Hepatocyte (in vitro differentiated cells): Measurements from ENCODE around the gene CPT2. TPM values are rescaled to one million over a fixed set of nuclear protein-coding genes. Genes with fewer than 3 reads are reported as not detected.
"Not testable (repeated sequence)": the region's sequence is repeated elsewhere in the genome, so short reads cannot be mapped to it uniquely, and the experiment has no call there.

Source experiments
- DNase-seq: peaks from one replicate; pipeline ENCODE4 v3.0.0-alpha.2; 2016; ENCODE audit warnings: low spot score
- H2AFZ ChIP-seq: fragments of 200-600 bp; sonication (generic); 2 replicates; pipeline ENCODE4 v1.6.0; 2016; ENCODE audit warnings: antibody characterized with exemption, mild to moderate bottlenecking
- H3K27ac ChIP-seq: fragments of 200-600 bp; sonication (generic); 2 replicates; pipeline ENCODE4 v1.5.1; 2016; ENCODE audit warnings: mild to moderate bottlenecking
- H3K27me3 ChIP-seq: fragments of 200-600 bp; sonication (generic); 2 replicates; pipeline ENCODE4 v1.6.1; 2016
- H3K36me3 ChIP-seq: fragments of 200-600 bp; sonication (generic); replicated peaks from 2 replicates; pipeline ENCODE4 v1.5.1; 2016; ENCODE audit warnings: low read depth; ENCODE audit not compliant: insufficient read depth
- H3K4me1 ChIP-seq: fragments of 200-600 bp; sonication (generic); 2 replicates; pipeline ENCODE4 v1.5.1; 2016; ENCODE audit warnings: mild to moderate bottlenecking, moderate library complexity; ENCODE audit not compliant: insufficient read depth
- H3K4me2 ChIP-seq: fragments of 200-600 bp; sonication (generic); 2 replicates; pipeline ENCODE4 v1.6.0; 2016
- H3K4me3 ChIP-seq: fragments of 200-600 bp; sonication (generic); 2 replicates; pipeline ENCODE4 v1.5.1; 2016; ENCODE audit warnings: mild to moderate bottlenecking
- H3K79me2 ChIP-seq: fragments of 200-600 bp; sonication (generic); 2 replicates; pipeline ENCODE4 v1.6.0; 2017; ENCODE audit warnings: mild to moderate bottlenecking
- H3K9me2 ChIP-seq: fragments of 200-600 bp; sonication (generic); replicated peaks from 2 replicates; pipeline ENCODE4 v1.6.0; 2017; ENCODE audit warnings: mild to moderate bottlenecking; ENCODE audit not compliant: insufficient read depth
- H3K9me3 ChIP-seq: fragments of 200-600 bp; sonication (generic); 2 replicates; pipeline ENCODE4 v1.5.1; 2016; ENCODE audit warnings: low read depth, mild to moderate bottlenecking
- H4K20me1 ChIP-seq: fragments of 200-600 bp; sonication (generic); 2 replicates; pipeline ENCODE4 v1.6.0; 2016; ENCODE audit warnings: mild to moderate bottlenecking; ENCODE audit not compliant: insufficient read depth, poor library complexity, severe bottlenecking
- CTCF ChIP-seq: fragments of 200-600 bp; sonication (generic); IDR thresholded peaks from 2 replicates; pipeline ENCODE4 v1.5.1; 2016; ENCODE audit warnings: antibody characterized with exemption, mild to moderate bottlenecking; ENCODE audit not compliant: poor library complexity
- EZH2 ChIP-seq: fragments of 200-600 bp; sonication (generic); IDR thresholded peaks from 2 replicates; pipeline ENCODE4 v1.6.1; 2016; ENCODE audit warnings: antibody characterized with exemption, mild to moderate bottlenecking, borderline replicate concordance
- EZH2phosphoT487 ChIP-seq: fragments of 200-600 bp; sonication (generic); IDR thresholded peaks from one replicate; pipeline ENCODE4 v1.6.1; 2018; ENCODE audit warnings: antibody characterized with exemption, mild to moderate bottlenecking, low read depth, moderate library complexity; ENCODE audit not compliant: unreplicated experiment, severe bottlenecking
- WGBS: methylation state at CpG from one replicate; pipeline ENCODE4 v1.1.6; 2016; ENCODE audit warnings: low lambda C conversion rate; ENCODE audit errors: missing lambda C conversion rate; 5-methylcytosine and 5-hydroxymethylcytosine counted together
- polyA plus RNA-seq: library from polyadenylated mRNA; unstranded; fragments of >200 nt; fragmentation: Nextera tagmentation; extraction: Ambion mirVana; gene quantifications from 2 replicates; pipeline ENCODE4 v1.2.1, GENCODE V29; 2016
- total RNA-seq: library from RNA; depleted of rRNA; stranded (reverse); fragments of >200 nt; gene quantifications from 2 replicates; pipeline ENCODE4 v1.2.3, GENCODE V29; 2014

Gene CPT2
- total and polyA plus RNA-seq, 2 experiments from 2014 or later, result 25.0 to 29.1 TPM

- Histone ChIP-seq H3K36me3 (no peaks in the 10 kb centered on the region), H3K4me3 (no peak overlapping the region), H3K79me2 (no peaks in the 10 kb centered on the region), H3K27me3 (no peaks in the 10 kb centered on the region), H3K4me1 (peaks cover 36% of the 10 kb centered on the region), H3K27ac (peak overlapping the region; percentile 88), H4K20me1 (no peaks in the 10 kb centered on the region), H3K9me3 (no peaks in the 10 kb centered on the region), H3K4me2 (peak overlapping the region; percentile 39), H3K9me2 (no peaks in the 10 kb centered on the region), H2AFZ (no peak overlapping the region)
- TF ChIP-seq CTCF (no peak), EZH2 (no peak), EZH2phosphoT487 (no peak)
- WGBS, result 34% methylated on average over 6 of the region's 6 CpGs
- peak; percentile 86 for DNase-seq
These were observed 13.3 kb upstream of the CPT2 start for GRCh38 chr1:53183095-53183990.

GRCh38 chr1:53185955-53186297 lies 10.7 kb upstream of the CPT2 start:
- H3K9me2 ChIP-seq, H3K4me3 ChIP-seq, H4K20me1 ChIP-seq, H3K4me2 ChIP-seq, H3K27me3 ChIP-seq, H3K79me2 ChIP-seq, H3K36me3 ChIP-seq, DNase-seq, H3K9me3 ChIP-seq, H3K27ac ChIP-seq, H2AFZ ChIP-seq: not testable (repeated sequence)
- WGBS, result 82% methylated on average over 2 of the region's 2 CpGs
- H3K4me1 ChIP-seq, result peaks cover 36% of the 10 kb centered on the region

- H3K27ac ChIP-seq, result no peak overlapping the region
- no peaks in the 10 kb centered on the region for H4K20me1 ChIP-seq
- no peaks in the 10 kb centered on the region for H3K9me2 ChIP-seq
- WGBS, result 82% methylated on average over 3 of the region's 3 CpGs
- H3K79me2 ChIP-seq, result no peaks in the 10 kb centered on the region
- H2AFZ ChIP-seq, result no peak overlapping the region
- no peaks in the 10 kb centered on the region for H3K27me3 ChIP-seq
- no peak overlapping the region for H3K4me2 ChIP-seq
- no peaks in the 10 kb centered on the region for H3K9me3 ChIP-seq
- TF ChIP-seq CTCF (no peak), EZH2 (no peak), EZH2phosphoT487 (no peak)
- DNase-seq, result no peak
- peaks cover 36% of the 10 kb centered on the region for H3K4me1 ChIP-seq
- no peaks in the 10 kb centered on the region for H3K36me3 ChIP-seq
- no peak overlapping the region for H3K4me3 ChIP-seq
These were observed 10.1 kb upstream of the CPT2 start for GRCh38 chr1:53186533-53186932.

GRCh38 chr1:53187401-53187800 lies 9.2 kb upstream of the CPT2 start:
- Histone ChIP-seq H3K9me3 (no peaks in the 10 kb centered on the region), H3K4me2 (no peak overlapping the region), H3K27ac (no peak overlapping the region), H3K36me3 (no peaks in the 10 kb centered on the region), H3K4me3 (no peak overlapping the region), H4K20me1 (no peaks in the 10 kb centered on the region), H3K4me1 (peaks cover 27% of the 10 kb centered on the region), H2AFZ (no peak overlapping the region), H3K27me3 (no peaks in the 10 kb centered on the region), H3K9me2 (no peaks in the 10 kb centered on the region), H3K79me2 (no peaks in the 10 kb centered on the region)
- TF ChIP-seq EZH2 (no peak), EZH2phosphoT487 (no peak), CTCF (no peak)
- 79% methylated on average over 1 of the region's 1 CpG for WGBS
- no peak for DNase-seq
